Measurements from ENCODE around the gene DDAH2. TPM values are rescaled to one million over a fixed set of nuclear protein-coding genes. Genes with fewer than 3 reads are reported as not detected.
A peak's percentile ranks its signal among the peaks of the same experiment; 100 is the strongest.

The DDAH2 gene
- total RNA-seq, 1 experiment from 2014 or later = 214 TPM

DNA sequence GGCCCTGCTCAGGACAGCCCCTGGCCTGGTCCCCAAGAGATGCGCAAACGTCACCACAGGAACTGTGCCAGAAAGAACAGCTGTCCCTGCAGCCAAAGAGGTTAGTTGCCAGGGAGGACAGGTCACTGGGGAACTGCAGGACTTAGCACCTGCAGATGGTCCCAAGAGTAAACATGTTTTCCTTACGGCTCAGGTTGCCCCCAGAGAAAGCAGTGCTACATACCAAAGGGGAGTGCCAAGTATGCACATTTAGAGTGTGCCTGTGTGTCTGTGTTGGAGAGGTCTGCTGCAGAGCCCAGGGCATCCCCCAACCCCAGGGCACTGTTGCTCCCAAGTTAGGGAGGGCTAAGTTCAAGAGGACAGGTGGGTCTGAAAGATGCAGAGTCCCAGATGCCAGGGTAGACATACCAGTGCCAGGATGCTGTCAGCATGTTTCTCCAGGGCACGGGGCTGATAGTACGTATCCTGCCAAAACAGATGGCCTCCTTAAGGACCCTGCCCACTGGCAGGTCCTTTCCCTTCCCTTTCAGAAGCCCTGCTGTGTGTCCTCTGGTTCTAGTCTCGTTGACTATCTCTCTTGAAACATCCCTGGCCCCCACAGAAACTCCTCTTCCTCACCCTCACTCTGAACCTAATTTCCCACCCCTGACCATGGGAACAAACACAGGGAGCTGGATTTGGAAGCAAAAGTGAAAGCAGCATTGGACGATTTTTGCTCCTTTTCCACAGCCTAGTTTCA lies 27.3 kb downstream of the DDAH2 start:
- in situ Hi-C loops (cut with HindIII; ENCODE audit: low pct_unique_long_range_greater_than_20kb, low sequenced_read_pairs) = no loop called here
- DNase-seq (ENCODE audit: low read depth) = no peak

DNA sequence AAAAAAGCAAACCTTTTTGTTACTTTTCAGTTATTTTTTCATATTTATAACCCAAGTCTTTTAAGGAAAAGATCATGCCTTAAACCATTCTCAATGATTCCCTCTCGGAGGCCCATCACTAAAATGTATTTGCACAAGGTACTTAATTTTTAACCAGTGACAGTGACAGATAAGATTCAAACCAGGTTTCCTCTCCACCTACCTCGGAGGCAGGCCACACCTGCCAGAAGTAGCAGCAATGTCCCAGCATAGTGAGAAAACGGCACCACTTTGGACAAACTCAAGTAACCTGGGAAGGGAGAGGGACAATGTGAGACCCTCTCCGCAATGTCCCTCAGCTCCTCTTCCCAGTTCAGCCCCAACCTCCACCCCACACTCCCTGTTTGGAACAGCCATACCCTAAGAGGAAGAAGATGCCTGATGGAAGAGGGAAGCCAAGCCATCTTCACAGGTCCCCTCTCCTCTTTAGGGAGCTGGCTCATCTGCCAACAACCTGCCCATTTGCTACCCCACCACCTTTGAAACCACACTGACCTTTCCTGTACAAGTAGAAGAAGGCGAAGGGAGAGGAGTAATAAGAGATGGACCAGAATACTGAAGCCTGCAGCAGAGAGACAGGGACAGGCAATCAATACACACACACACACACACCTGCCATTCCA lies 28.2 kb downstream of the DDAH2 start:
- in situ Hi-C loops (cut with HindIII; ENCODE audit: low pct_unique_long_range_greater_than_20kb, low sequenced_read_pairs) = no loop called here
- no peak for DNase-seq (ENCODE audit: low read depth)

DNA sequence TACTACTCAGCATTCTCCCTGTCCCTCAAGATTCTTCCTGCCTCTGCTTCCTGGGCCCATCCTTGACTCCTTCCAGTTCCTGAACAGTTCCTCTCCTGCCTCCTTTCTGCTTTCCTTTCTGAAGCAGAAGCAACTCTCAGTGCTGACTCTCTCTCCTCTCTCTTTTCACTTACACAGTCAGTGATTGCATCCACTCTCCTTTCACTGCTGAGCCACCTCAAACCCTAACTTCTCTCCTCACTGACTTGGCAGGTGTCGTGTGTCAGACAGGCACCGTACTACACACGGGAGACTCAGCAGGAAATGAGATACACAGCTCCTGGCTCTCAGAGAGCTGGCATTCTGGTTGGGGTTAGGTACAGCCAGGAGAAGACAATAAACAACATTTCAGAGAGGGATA lies 31.5 kb downstream of the DDAH2 start:
- DNase-seq (ENCODE audit: low read depth) = no peak
- in situ Hi-C loops (cut with HindIII; ENCODE audit: low pct_unique_long_range_greater_than_20kb, low sequenced_read_pairs) = no loop called here

DNA sequence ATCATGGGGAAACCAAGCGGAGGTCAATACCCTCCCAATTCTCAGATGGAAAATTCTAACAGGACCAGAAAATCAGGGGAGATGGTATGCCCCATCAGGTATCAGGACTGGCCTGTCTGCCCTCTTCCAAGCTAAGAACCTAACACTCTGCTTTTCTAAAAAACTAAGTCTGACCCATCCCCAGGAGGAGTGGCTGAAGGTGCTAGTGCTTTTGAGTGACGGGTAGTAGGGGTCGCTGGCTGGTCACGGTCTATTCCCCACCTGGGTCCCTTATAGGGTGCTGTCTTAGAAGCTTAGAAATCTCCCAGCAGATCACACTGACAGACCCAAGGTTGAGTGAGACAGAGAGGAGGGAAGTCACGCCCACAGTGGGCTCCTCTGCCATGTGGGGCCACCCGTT lies 35.6 kb downstream of the DDAH2 start:
- in situ Hi-C loops (cut with HindIII; ENCODE audit: low pct_unique_long_range_greater_than_20kb, low sequenced_read_pairs) = no loop called here
- DNase-seq (ENCODE audit: low read depth) = no peak

DNA sequence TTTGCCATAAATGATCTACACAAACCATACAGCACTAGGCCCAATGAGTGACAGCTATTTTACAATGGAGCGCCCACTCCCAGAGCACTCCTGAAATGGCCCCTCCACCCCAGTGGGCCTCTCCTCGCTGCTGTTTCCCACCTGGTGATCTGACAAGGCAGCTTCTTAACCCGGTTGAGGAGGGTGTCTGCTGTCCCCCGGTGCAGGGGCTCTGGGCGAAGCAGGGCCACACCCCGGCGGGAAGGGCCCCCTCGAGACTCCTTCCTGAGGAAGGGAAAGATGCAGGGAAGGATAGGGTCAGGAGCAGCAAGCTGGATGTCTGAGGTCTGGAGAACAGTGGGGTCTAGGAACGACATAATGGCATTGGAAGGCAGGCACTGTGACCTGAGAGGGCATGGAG lies 36.2 kb downstream of the DDAH2 start:
- in situ Hi-C loops (cut with HindIII; ENCODE audit: low pct_unique_long_range_greater_than_20kb, low sequenced_read_pairs) = no loop called here
- DNase-seq (ENCODE audit: low read depth) = no peak

DNA sequence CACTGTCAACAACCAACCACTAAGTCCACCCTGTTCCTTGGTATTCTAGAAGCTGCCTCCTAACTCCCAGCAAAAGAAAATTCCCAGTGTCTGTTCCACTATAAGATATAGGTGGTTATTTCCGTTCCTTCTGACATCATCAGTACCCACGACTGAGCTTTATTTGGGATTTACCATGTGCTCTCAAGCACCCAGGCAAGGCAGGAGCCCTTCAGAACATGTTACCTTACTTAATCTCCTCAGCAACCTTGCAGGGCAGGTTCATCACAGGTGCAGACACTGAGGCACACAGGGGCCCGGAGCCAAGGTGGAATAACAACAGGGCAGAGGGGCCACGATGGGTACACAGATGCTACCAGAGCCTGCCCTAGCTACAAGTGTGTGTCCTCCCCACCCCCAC lies 36.7 kb downstream of the DDAH2 start:
- no peak for DNase-seq (ENCODE audit: low read depth)
- in situ Hi-C loops (cut with HindIII; ENCODE audit: low pct_unique_long_range_greater_than_20kb, low sequenced_read_pairs) = no loop called here

DNA sequence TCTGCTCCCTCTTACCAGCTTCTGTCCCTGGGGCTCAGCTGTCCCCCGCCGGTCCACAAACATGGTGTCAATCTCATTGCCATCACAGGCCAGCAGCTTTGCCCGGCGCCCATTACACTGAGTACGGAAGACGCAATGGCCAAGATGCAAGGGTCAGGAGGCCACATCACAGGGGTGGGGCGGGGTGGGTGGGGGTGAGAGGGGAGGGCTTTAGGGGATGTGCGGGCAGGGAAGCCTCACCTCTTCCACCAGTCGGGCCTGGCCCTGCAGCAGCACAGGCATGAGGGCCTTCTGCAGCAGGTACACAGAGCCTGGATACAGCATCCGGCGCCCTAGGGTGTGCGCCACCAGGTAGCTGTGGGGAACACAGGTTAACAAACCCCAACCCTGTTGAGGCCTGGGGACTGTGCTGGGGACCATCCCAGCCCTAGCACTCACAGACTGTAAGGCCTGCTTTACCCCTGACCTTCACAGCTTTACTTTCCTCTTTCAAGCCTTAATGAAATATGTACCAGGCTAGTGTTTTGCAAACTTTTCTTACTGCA lies 37.5 kb downstream of the DDAH2 start:
- in situ Hi-C loops (cut with HindIII; ENCODE audit: low pct_unique_long_range_greater_than_20kb, low sequenced_read_pairs) = no loop called here

DNA sequence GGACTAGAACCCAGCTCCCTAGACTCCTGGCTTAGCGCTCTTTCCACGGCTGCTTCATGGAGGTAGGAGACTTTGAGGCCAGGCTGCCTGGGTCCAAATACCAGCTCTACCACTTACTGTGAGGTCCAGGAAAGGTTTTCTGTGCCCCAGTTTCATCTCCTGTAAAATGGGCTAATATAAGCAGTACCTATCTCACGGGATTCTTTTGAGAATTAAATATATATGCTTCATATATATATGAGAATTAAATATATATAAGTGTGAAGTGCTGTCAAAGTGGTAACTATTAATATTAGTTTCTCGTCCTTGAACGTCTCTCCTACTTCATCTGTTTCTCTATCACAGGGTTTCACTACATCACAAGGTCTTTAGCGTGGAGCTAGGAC lies 38.0 kb downstream of the DDAH2 start:
- DNase-seq (ENCODE audit: low read depth) = no peak
- in situ Hi-C loops (cut with HindIII; ENCODE audit: low pct_unique_long_range_greater_than_20kb, low sequenced_read_pairs) = no loop called here

More for the DNA sequence above, 37.5 kb downstream of the DDAH2 start:
- no peak for DNase-seq (ENCODE audit: low read depth)

DNA sequence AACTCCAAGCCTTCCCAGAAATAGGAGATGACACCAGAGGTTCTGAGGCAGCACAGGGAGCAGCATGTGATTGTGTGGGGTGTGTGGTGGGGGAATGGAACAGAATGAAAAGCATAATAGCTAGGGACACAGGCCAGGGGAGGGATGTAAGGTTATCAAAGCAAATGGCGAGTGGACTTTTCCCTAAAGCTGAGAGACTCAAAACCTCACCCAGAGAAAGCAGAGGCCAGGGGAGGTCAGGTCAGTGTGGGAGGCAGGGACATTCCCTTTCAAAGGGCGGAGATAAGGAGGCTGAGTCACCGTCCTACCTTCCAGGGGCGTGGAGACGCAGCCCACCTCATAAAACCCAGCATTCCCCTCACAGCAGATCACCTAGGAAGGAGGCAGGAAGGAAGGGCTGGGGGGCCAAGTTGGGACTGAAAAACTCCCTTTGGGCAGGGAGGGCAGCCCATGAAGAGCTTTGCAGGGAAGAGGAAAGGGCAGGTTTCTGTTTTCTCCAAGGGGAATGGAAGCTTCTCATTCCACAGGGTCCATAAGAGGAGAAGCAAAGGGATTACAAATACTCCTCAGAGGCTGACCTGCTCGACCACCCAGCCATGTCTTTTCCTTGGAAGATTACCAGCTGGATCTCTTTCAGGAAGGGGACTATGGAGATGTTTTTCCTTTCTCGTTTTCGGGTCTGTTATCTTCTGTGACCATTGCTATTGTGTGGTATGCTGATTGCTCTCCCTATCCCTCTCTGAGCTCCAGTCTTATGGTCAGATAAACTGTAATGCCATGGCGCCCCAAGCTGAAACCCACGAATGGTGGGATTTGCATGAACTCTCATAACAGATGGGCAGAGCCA lies 38.6 kb downstream of the DDAH2 start:
- in situ Hi-C loops (cut with HindIII; ENCODE audit: low pct_unique_long_range_greater_than_20kb, low sequenced_read_pairs) = no loop called here
- no peak for DNase-seq (ENCODE audit: low read depth)

DNA sequence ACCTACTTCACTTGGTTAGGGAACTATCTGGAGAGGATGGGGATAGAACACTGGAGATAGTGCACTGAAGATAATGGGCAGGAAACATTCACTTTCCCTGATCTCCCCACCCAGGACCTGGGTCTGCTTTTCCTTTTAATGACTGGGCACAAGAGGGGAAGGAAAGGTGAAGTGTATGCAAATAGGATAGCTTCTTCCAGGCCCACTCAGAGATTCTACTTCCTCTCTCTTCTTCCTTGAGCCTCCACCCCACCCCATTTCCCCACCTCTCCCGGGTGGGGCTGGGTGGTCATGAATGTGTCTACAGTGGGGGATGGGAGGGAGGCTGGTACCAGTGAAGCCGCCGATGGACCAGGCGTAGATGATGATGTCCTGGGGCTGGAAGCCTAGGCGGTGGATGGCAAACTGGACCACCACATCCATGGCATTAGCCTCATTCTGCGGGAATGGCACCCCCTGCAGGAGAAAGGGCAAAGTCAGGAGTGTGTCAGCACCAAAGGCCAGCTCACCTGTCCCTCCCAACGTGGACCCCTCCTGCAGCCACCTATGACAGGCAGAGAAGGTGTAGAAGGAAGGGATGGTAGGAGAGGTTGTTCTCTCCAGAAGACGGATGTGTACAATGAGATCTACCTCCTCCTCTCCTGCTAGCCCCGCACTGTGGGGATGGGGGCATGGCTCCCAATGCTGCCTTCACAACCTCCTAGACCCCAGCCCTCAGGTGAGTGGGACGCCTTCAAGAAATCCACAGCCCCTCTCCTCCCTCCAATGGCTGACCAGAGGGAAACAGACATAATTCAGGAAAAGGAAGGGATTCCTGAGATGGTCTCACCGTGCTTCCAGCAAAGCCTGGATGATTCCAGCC lies 39.6 kb downstream of the DDAH2 start:
- no peak for DNase-seq (ENCODE audit: low read depth)
- in situ Hi-C loops (cut with HindIII; ENCODE audit: low pct_unique_long_range_greater_than_20kb, low sequenced_read_pairs) = no loop called here

DNA sequence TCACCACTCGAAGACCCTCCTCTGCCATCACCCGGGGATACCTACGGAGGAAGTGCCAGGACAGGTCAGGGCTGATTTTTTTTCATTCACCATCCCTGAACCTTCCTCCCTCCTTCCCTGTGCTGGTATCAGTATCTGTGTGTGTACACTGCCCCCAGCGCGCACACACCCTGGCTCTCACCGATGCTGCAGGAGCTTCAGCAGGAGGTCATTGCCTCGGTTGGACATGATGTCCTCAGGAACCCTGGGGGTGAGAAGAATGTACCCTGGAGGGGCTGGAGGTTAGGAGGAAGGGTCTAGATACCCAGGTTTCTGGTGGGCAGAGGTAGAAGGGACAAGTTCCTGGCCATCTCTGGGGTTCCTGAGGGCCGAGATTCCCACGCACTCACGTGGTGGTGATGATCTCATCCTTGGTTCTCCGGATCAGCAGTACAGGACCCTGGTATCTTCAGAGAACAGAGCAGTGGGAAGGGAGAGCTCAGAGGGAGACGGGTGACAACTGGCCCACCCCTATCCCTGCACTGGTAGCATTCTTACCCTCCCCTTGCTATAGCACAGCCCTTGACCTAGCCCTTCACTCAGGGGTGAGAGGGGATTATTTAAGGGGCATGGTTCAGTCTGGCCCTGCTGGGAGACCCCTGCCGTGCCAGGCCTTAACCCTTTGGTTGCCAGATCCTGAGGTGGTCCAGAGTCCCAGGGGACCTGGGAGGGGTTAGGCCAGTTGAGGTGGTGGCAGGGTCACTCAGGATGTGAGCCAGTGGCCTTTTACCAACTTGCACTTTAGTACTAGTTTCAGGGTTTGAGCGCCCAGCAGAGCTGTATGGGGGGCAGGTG lies 41.0 kb downstream of the DDAH2 start:
- no peak for DNase-seq (ENCODE audit: low read depth)
- in situ Hi-C loops (cut with HindIII; ENCODE audit: low pct_unique_long_range_greater_than_20kb, low sequenced_read_pairs) = no loop called here

DNA sequence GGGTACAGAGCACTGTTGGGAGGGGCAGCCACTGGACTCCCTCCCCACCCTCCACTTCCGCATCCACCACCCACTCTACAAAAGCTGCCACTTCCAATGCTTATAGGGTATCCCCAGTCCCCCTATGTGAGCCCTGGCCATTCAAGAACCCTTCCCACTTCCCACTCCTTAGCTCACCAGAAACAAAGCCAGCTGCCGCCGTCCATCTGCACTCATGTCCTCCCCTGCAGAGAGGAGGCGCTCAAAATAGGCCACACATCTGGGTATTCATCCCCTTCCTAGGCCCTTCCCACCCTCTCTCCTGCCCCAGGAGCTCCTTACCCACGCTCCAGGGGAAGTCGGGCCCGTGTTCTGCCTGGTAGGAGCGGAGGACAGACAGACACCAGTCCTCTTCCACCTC lies 41.8 kb downstream of the DDAH2 start:
- in situ Hi-C loops (cut with HindIII; ENCODE audit: low pct_unique_long_range_greater_than_20kb, low sequenced_read_pairs) = no loop called here
- DNase-seq (ENCODE audit: low read depth) = no peak

DNA sequence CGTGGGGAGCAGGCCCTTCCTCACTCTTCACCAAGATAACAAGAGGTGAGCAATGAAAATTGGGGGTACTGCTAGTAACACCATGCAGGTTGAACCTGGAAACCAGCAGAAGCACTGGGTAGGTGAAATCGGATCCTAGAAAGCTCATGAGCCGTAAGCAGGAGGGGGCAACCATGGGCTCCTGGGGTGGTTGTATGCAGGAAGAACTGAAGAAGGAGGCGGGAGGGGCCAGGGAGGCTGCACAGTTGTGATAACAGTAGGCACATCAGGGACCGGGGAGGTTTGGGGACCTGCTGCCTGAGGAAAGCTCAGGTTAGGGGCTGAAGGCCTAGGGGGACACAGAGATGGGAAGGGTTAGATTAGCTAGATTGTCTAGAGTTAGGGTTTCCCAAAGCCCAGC lies 42.6 kb downstream of the DDAH2 start:
- no peak for DNase-seq (ENCODE audit: low read depth)
- in situ Hi-C loops (cut with HindIII; ENCODE audit: low pct_unique_long_range_greater_than_20kb, low sequenced_read_pairs) = no loop called here

DNA sequence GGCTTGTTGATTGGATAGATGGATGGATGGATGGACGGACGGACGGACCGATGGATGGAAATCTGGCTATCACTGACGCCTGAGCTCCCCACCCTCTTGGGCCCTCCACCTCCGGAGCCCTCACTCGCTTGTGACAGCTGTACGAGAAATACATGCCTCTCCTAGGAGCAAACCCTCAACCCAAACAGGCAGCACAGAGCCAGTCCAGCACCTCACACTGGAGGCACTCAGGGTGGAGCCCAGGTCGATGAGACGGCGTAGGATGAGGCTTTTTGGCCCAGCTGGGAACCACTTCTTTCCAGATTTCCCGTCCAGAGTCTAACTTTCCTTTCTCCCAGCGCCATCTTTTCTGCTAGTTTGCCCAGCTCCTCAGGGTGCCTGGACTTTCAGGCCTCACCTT lies 45.5 kb downstream of the DDAH2 start:
- in situ Hi-C loops (cut with HindIII; ENCODE audit: low pct_unique_long_range_greater_than_20kb, low sequenced_read_pairs) = no loop called here
- DNase-seq (ENCODE audit: low read depth) = no peak

DNA sequence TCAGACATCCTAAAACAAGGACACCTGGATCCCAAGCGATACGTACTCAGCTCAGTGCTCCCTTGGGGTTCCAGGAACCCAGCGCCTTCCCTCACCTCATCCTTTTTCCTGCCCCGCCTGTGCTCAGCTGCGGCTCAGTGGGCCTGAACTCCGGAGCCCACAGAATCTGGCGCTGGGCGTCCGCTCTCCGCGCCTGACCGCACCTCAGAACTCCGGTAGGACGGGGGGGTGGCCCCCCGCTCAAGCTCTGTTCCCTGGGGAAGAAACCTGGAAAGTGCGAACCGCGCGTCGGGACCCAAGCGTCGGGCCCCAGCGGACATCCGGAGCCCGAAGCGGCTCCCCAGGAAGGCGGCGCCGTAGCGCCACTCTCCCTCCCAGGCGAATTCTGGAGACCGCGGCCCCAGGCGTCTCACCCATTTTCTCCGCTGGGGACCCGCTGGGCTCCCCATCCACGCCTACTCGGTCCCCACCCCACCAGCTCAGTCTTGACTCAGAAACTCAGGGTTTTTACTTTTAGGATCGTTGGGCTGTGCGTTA lies 47.9 kb downstream of the DDAH2 start:
- in situ Hi-C loops (cut with HindIII; ENCODE audit: low pct_unique_long_range_greater_than_20kb, low sequenced_read_pairs) = no loop called here
- no peak for DNase-seq (ENCODE audit: low read depth)

DNA sequence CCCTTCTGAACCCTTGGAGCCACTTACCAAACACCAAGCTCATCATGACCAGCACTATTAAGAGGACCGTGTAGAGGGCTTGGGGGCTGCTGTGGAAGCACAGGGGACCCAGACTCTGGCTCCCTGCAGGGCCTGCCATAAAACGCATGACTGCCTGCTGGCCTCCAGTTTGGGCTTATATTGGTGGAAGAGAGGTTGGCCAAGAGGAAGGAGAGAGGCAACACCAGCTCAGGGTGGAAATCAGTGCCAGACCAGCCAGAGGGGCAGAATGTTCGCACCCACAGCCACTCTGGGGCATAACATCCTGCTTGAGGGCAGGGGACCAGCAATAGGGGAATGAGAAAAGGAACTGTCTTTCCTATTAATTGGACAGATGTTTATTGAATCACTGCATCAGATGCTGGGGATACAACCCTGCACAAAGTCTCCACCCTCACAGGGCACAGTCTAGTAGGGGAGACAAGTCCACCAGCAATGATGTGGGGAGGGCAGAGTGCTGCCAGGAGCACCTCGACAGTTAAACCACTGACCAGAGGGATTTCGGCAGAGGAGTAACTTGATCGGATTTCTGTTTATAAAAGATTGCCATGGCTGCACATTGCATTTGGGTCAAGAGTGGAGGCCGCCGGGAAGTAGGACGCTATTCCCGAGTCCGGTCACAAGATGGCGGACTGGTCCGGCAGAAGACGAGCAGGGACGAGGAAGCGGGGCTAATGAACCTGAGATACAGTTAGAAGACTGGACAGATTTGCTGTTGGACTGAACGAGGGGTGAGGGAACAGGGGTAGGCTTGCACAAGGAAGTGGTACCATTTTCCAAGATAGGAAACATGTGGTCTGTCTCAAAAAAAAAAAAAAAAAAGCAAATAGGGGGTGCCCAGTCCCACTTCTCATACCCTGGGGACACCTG lies 48.6 kb downstream of the DDAH2 start, which contains the start of gene LY6G5C:
LY6G5C (minus strand) TSS at position 842 of the 909 bp plus-strand sequence; CDS start at position 148, 694 bp downstream.
- peak; percentile 84 for DNase-seq (ENCODE audit: low read depth)
- in situ Hi-C loops (cut with HindIII; ENCODE audit: low pct_unique_long_range_greater_than_20kb, low sequenced_read_pairs) = no loop called here
